Measurements from ENCODE around the gene PDGFD. TPM values are rescaled to one million over a fixed set of nuclear protein-coding genes. Genes with fewer than 3 reads are reported as not detected.

PDGFD gene
- total and polyA plus RNA-seq, 2 experiments from 2014 or later = 100 to 105 TPM

DNA sequence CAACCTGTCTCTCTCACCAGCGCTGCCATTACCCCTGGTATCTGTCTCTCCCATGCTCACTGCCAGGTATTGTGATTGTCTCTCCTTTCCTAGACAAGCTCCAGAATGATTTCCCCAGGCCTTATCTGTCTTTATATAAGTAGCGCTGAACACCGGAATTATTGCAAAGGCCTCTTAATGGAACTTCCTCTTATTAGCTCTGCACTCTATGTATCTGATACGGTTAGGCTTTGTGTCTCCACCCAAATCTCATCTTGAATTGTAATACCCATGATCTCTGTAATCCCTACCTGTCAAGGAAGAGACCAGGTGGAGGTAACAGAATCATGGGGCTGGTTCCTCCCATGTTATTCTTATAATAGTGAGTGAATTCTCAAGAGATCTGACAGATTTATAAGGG, 88.2 kb downstream of the PDGFD start:
- Histone ChIP-seq H3K4me3 (no peak overlapping the region), H3K27ac (no peak overlapping the region), H3K27me3 (no peaks in the 10 kb centered on the region), H3K4me1 (ENCODE audit: low read depth) (peaks cover 7% of the 10 kb centered on the region), H3K36me3 (no peaks in the 10 kb centered on the region), H3K9me3 (ENCODE audit: low read depth) (no peaks in the 10 kb centered on the region)
- no peak for DNase-seq (ENCODE audit: low read depth in 1 of 2, low spot score in 1 of 2)
- TF ChIP-seq, protein P1, sequence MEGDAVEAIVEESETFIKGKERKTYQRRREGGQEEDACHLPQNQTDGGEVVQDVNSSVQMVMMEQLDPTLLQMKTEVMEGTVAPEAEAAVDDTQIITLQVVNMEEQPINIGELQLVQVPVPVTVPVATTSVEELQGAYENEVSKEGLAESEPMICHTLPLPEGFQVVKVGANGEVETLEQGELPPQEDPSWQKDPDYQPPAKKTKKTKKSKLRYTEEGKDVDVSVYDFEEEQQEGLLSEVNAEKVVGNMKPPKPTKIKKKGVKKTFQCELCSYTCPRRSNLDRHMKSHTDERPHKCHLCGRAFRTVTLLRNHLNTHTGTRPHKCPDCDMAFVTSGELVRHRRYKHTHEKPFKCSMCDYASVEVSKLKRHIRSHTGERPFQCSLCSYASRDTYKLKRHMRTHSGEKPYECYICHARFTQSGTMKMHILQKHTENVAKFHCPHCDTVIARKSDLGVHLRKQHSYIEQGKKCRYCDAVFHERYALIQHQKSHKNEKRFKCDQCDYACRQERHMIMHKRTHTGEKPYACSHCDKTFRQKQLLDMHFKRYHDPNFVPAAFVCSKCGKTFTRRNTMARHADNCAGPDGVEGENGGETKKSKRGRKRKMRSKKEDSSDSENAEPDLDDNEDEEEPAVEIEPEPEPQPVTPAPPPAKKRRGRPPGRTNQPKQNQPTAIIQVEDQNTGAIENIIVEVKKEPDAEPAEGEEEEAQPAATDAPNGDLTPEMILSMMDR (IDR thresholded peaks at IDR 0.05; ENCODE audit: low read depth, low read length) = no peak

DNA sequence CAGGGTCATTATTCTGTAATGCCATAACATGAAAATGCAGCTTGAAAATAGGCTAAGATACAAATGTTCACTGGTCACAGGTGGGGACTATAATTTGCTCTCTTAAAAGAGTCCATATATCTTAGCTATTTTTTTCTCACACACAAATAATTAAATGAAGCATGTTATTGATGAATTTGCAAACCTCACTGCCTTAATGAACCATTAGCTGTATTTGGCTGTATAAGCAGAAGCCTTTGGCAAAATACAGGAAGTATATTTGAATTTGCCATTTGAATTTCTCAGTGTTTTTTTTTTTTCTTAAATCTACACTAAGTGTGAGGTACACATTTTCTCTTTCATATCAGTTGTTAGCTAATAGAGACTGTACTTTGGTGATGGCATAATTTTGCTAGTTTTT, 88.9 kb downstream of the PDGFD start:
- no peak overlapping the region for H3K4me3 ChIP-seq
- no peak for DNase-seq (ENCODE audit: low read depth in 1 of 2, low spot score in 1 of 2)
- no peaks in the 10 kb centered on the region for H3K9me3 ChIP-seq (ENCODE audit: low read depth)
- H3K27ac ChIP-seq = no peak overlapping the region
- H3K36me3 ChIP-seq = no peaks in the 10 kb centered on the region
- no peaks in the 10 kb centered on the region for H3K27me3 ChIP-seq
- H3K4me1 ChIP-seq (ENCODE audit: low read depth) = peaks cover 7% of the 10 kb centered on the region
- TF ChIP-seq, protein P1 (IDR thresholded peaks at IDR 0.05; ENCODE audit: low read depth, low read length) = no peak

DNA sequence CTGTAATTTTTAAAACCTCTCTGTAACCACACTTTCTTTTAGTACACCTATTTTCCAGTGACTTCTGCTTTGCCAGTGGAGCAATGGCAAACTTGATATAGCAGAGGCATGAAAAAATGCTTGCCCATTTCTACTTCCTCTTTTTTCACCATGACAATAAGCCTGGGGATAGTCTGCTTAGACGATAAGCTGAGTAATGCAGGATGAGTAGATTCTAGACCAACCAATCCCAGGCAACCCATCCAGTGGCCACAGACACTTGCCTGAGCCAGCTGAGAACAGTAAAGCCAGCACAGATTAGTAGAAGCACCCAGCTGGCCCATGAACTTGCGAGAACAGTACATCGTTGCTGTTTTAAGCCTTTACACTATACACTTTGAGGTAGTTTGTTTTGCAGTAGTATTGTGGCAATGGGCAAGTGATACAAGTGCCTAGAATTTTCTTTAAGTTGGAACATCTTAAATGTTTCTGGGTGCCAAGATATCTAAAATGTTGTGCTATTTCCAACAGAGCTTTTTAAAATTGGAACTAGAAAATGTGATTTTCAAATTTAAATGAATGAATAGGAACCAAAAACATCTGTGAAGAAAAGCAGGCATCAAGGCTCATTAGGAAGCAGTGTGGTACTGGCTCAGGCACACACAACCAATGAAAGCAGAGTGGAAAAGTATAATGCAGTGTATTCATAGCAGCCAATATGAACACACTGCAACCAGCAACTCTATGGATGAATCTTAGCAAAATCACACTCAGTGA, 89.8 kb downstream of the PDGFD start:
- peaks cover 7% of the 10 kb centered on the region for H3K4me1 ChIP-seq (ENCODE audit: low read depth)
- no peak for DNase-seq (ENCODE audit: low read depth in 1 of 2, low spot score in 1 of 2)
- no peaks in the 10 kb centered on the region for H3K27me3 ChIP-seq
- TF ChIP-seq, protein P1 (IDR thresholded peaks at IDR 0.05; ENCODE audit: low read depth, low read length) = no peak
- H3K4me3 ChIP-seq = no peak overlapping the region
- no peaks in the 10 kb centered on the region for H3K9me3 ChIP-seq (ENCODE audit: low read depth)
- no peak overlapping the region for H3K27ac ChIP-seq
- H3K36me3 ChIP-seq = no peaks in the 10 kb centered on the region

DNA sequence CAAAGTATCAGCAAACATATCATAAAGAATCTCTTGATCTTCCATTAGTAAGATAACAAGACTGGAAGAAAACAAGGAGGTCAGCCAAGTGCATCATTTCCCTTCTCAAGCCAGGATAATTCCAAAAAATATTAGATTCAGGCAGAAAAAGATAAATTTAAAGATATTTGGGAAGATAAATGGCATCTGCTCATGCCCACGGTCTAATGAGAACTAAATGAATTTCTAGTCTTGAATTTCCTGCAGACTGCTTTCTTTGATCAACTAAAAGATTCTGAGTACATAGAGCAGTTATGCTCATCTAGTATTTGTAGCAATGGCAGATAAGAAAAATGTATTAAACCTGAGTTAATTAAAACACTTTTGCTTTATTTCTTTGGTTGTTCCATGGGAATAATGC, 96.4 kb downstream of the PDGFD start:
- Histone ChIP-seq H3K9me3 (ENCODE audit: low read depth) (no peaks in the 10 kb centered on the region), H3K36me3 (no peaks in the 10 kb centered on the region), H3K27ac (no peak overlapping the region), H3K27me3 (no peaks in the 10 kb centered on the region), H3K4me1 (ENCODE audit: low read depth) (no peaks in the 10 kb centered on the region), H3K4me3 (no peak overlapping the region)
- no peak for DNase-seq (ENCODE audit: low read depth in 1 of 2, low spot score in 1 of 2)
- TF ChIP-seq, protein P1 (IDR thresholded peaks at IDR 0.05; ENCODE audit: low read depth, low read length) = no peak

DNA sequence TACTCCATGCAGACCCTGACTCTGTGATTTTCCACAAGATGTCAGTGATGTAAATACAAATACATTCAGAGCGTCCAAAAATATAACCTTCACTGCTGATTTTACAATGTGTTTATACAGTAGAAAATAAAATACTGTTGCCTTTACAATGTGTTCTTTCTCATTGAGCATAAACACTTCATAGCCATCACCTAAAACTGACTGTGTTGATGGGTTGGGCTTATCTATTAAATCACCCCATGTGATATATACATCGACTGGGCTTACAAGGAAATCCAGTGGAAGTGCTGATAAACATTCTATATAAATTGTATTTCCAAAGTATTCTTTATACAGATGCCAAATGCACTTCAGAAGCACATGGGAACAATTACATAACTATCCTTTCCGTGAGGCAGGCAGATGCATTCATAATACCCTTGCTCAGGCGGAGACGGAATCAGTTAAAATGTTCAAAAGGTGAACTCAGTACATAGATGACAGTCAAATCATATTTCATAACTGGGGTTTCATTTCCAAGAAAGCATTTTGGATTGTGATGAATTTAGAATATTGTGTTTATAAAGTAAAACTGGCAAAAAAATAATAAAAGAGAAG, 99.8 kb downstream of the PDGFD start:
- Histone ChIP-seq H3K4me1 (ENCODE audit: low read depth) (no peaks in the 10 kb centered on the region), H3K9me3 (ENCODE audit: low read depth) (no peaks in the 10 kb centered on the region), H3K36me3 (no peaks in the 10 kb centered on the region), H3K27me3 (no peaks in the 10 kb centered on the region), H3K4me3 (no peak overlapping the region), H3K27ac (no peak overlapping the region)
- no peak for DNase-seq (ENCODE audit: low read depth in 1 of 2, low spot score in 1 of 2)
- TF ChIP-seq, protein P1 (IDR thresholded peaks at IDR 0.05; ENCODE audit: low read depth, low read length) = no peak

All from cardiac muscle cell (in vitro differentiated cells and primary cell).